H9 (cell line): Measurements from ENCODE around the gene MAP2K2. TPM values are rescaled to one million over a fixed set of nuclear protein-coding genes. Genes with fewer than 3 reads are reported as not detected.

Source experiments
- DNase-seq: peaks from one replicate; pipeline ENCODE4 v3.0.0-alpha.2; 2017
- H2AFZ ChIP-seq: one replicate; pipeline ENCODE4 v1.6.1; 2013; ENCODE audit warnings: mild to moderate bottlenecking, low read length, control low read depth, moderate library complexity
- H2AK5ac ChIP-seq: 2 replicates; pipeline ENCODE4 v1.6.1; 2013; ENCODE audit warnings: low read length, control low read depth, mixed read lengths; ENCODE audit not compliant: insufficient read length
- H2BK120ac ChIP-seq: one replicate; pipeline ENCODE4 v1.6.1; 2013; ENCODE audit warnings: low read depth, mild to moderate bottlenecking, low read length, control low read depth, inconsistent platforms; ENCODE audit not compliant: poor library complexity, severe bottlenecking
- H2BK12ac ChIP-seq: 2 replicates; pipeline ENCODE4 v1.6.1; 2013; ENCODE audit warnings: low read length, control low read depth, mixed read lengths, low read depth; ENCODE audit not compliant: insufficient read length
- H2BK15ac ChIP-seq: 2 replicates; pipeline ENCODE4 v1.6.1; 2013; ENCODE audit warnings: low read depth, low read length, control low read depth
- H2BK20ac ChIP-seq: one replicate; pipeline ENCODE4 v1.6.1; 2013; ENCODE audit warnings: low read depth, mild to moderate bottlenecking, low read length, control low read depth, inconsistent platforms; ENCODE audit not compliant: poor library complexity, severe bottlenecking
- H2BK5ac ChIP-seq: 2 replicates; pipeline ENCODE4 v1.6.1; 2013; ENCODE audit warnings: low read length, control low read depth, mixed read lengths; ENCODE audit not compliant: insufficient read length
- H3K14ac ChIP-seq: 2 replicates; pipeline ENCODE4 v1.6.1; 2013; ENCODE audit warnings: low read length, control low read depth; ENCODE audit not compliant: insufficient read depth
- H3K18ac ChIP-seq: 2 replicates; pipeline ENCODE4 v1.6.1; 2013; ENCODE audit warnings: low read depth, mild to moderate bottlenecking, mixed read lengths, low read length, control low read depth; ENCODE audit not compliant: insufficient read length
- H3K23ac ChIP-seq: 2 replicates; pipeline ENCODE4 v1.6.1; 2013; ENCODE audit warnings: low read length, control low read depth, mixed read lengths, low read depth; ENCODE audit not compliant: insufficient read length
- H3K23me2 ChIP-seq: 2 replicates; pipeline ENCODE4 v1.6.1; 2013; ENCODE audit warnings: low read depth, mild to moderate bottlenecking, mixed read lengths, low read length, control low read depth; ENCODE audit not compliant: insufficient read length, poor library complexity, severe bottlenecking
- H3K27ac ChIP-seq: 2 replicates; pipeline ENCODE4 v1.5.1; 2013; ENCODE audit warnings: low read length, control low read depth, mixed read lengths, low read depth; ENCODE audit not compliant: insufficient read length
- H3K27me3 ChIP-seq: 2 replicates; pipeline ENCODE4 v1.6.1; 2013; ENCODE audit warnings: low read length, control low read depth, inconsistent platforms; ENCODE audit not compliant: insufficient read depth
- H3K4ac ChIP-seq: 2 replicates; pipeline ENCODE4 v1.6.1; 2013; ENCODE audit warnings: low read depth, mild to moderate bottlenecking, control low read depth, inconsistent platforms, low read length, moderate library complexity
- H3K4me1 ChIP-seq: 2 replicates; pipeline ENCODE4 v1.6.1; 2013; ENCODE audit warnings: low read length, control low read depth, inconsistent platforms; ENCODE audit not compliant: insufficient read depth
- H3K4me2 ChIP-seq: 2 replicates; pipeline ENCODE4 v1.6.1; 2013; ENCODE audit warnings: low read length, control low read depth, mixed read lengths; ENCODE audit not compliant: insufficient read length, insufficient read depth
- H3K56ac ChIP-seq: 2 replicates; pipeline ENCODE4 v1.6.1; 2013; ENCODE audit warnings: low read depth, mild to moderate bottlenecking, mixed read lengths, low read length, control low read depth; ENCODE audit not compliant: insufficient read length
- H3K79me1 ChIP-seq: 2 replicates; pipeline ENCODE4 v1.6.1; 2013; ENCODE audit warnings: low read depth, mild to moderate bottlenecking, moderate library complexity, low read length, control low read depth, inconsistent platforms; ENCODE audit not compliant: insufficient read depth, poor library complexity, severe bottlenecking
- H3K79me2 ChIP-seq: 2 replicates; pipeline ENCODE4 v1.6.1; 2013; ENCODE audit warnings: low read length, control low read depth, inconsistent platforms; ENCODE audit not compliant: insufficient read depth
- H3K9ac ChIP-seq: 2 replicates; pipeline ENCODE4 v1.6.1; 2013; ENCODE audit warnings: low read length, control low read depth, mixed read lengths; ENCODE audit not compliant: insufficient read length; ENCODE audit errors: extremely low read depth
- H3K9me3 ChIP-seq: one replicate; pipeline ENCODE4 v1.6.1; 2013; ENCODE audit warnings: low read depth, low read length, inconsistent platforms; ENCODE audit not compliant: control insufficient read depth
- H3T11ph ChIP-seq: one replicate; pipeline ENCODE4 v1.6.1; 2013; ENCODE audit warnings: mild to moderate bottlenecking, low read length, control low read depth, inconsistent platforms
- H4K20me1 ChIP-seq: one replicate; pipeline ENCODE4 v1.6.1; 2013; ENCODE audit not compliant: control insufficient read depth, insufficient read length, insufficient read depth
- H4K5ac ChIP-seq: 2 replicates; pipeline ENCODE4 v1.6.1; 2013; ENCODE audit warnings: low read depth, mild to moderate bottlenecking, mixed read lengths, low read length, control low read depth; ENCODE audit not compliant: insufficient read length
- H4K8ac ChIP-seq: replicated peaks from 2 replicates; pipeline ENCODE4 v1.6.1; 2013; ENCODE audit warnings: low read length, control low read depth, mixed read lengths, low read depth; ENCODE audit not compliant: insufficient read length
- H4K91ac ChIP-seq: 2 replicates; pipeline ENCODE4 v1.6.1; 2013; ENCODE audit warnings: low read depth, mild to moderate bottlenecking, moderate library complexity, mixed read lengths, low read length, control low read depth; ENCODE audit not compliant: insufficient read length
- H3K27ac Mint-ChIP-seq, 3 experiments: 2 replicates in 2 of 3; 3 replicates in 1 of 3; pipeline ENCODE4 v1.8.0; 2020 to 2021; ENCODE audit warnings: mixed read lengths in 3 of 3, mild to moderate bottlenecking in 1 of 3, moderate library complexity in 1 of 3
- H3K27me3 Mint-ChIP-seq: 2 replicates; pipeline ENCODE4 v1.8.0; 2021; ENCODE audit warnings: low read depth, mild to moderate bottlenecking, moderate library complexity, mixed read lengths
- H3K36me3 Mint-ChIP-seq, 3 experiments: 2 replicates in 2 of 3; 3 replicates in 1 of 3; pipeline ENCODE4 v1.8.0; 2020 to 2021; ENCODE audit warnings: low read depth in 3 of 3, mixed read lengths in 3 of 3; ENCODE audit not compliant: insufficient read depth in 1 of 3
- H3K4me1 Mint-ChIP-seq, 2 experiments: 2 replicates each; pipeline ENCODE4 v1.8.0; 2020; ENCODE audit warnings: mixed read lengths in 2 of 2
- H3K4me3 Mint-ChIP-seq, 2 experiments: 2 replicates in 1 of 2; 3 replicates in 1 of 2; pipeline ENCODE4 v1.8.0; 2020 to 2021; ENCODE audit warnings: mild to moderate bottlenecking in 2 of 2, mixed read lengths in 2 of 2, moderate library complexity in 1 of 2
- H3K9me3 Mint-ChIP-seq, 2 experiments: 2 replicates in 1 of 2; 3 replicates in 1 of 2; pipeline ENCODE4 v1.8.0; 2020; ENCODE audit warnings: mild to moderate bottlenecking in 2 of 2, mixed read lengths in 2 of 2, moderate library complexity in 1 of 2
- CTCF ChIP-seq: fragments of 200-600 bp; sonication (generic); conservative IDR thresholded peaks from 3 replicates; pipeline ENCODE4 v1.8.0; 2021; ENCODE audit warnings: antibody characterized with exemption, mild to moderate bottlenecking
- WGBS: extraction: QIAGEN DNeasy Blood & Tissue Kit; methylation state at CpG from one replicate; pipeline ENCODE4 v1.1.7; 2013; ENCODE audit warnings: missing lambda C conversion rate, low lambda C conversion rate, mixed read lengths; ENCODE audit not compliant: insufficient read length; ENCODE audit errors: extremely low coverage; 5-methylcytosine and 5-hydroxymethylcytosine counted together
- total RNA-seq: library from RNA; stranded (reverse); gene quantifications from 2 replicates; pipeline ENCODE4 v1.2.1, GENCODE V29; 2021

Gene MAP2K2
- total RNA-seq, 1 experiment from 2014 or later, result 167 TPM

- Histone ChIP-seq H2BK20ac (no peak overlapping the region), H4K5ac (no peak overlapping the region), H2BK5ac (no peak overlapping the region), H3K56ac (no peak overlapping the region), H3K27ac (no peak overlapping the region), H3K18ac (no peak overlapping the region), H3K14ac (no peak overlapping the region), H4K8ac (no peak overlapping the region), H3K4ac (no peak overlapping the region), H3K23ac (no peak overlapping the region), H2AK5ac (no peak overlapping the region), H2BK15ac (no peak overlapping the region), H3K79me2 (peaks cover 10% of the 10 kb centered on the region; the same call in 1 of the 2 replicates), H2BK120ac (no peak overlapping the region), H3T11ph (no peak overlapping the region), H2AFZ (no peak overlapping the region), H3K79me1 (peaks cover 7% of the 10 kb centered on the region), H3K4me2 (peak overlapping the region; percentile 54), H3K27me3 (no peaks in the 10 kb centered on the region), H3K9ac (no peak overlapping the region), H3K23me2 (peaks cover 11% of the 10 kb centered on the region), H3K4me1 (peaks cover 2% of the 10 kb centered on the region; the same call in 1 of the 2 replicates), H4K91ac (no peak overlapping the region), H2BK12ac (no peak overlapping the region), H3K9me3 (no peaks in the 10 kb centered on the region), H4K20me1 (no peaks in the 10 kb centered on the region)
- no peak for DNase-seq
- H3K4me3 Mint-ChIP-seq, result peak overlapping the region; percentile 68 to 79
- WGBS, result no CpG with 5 or more reads among the region's 8 CpGs
- H3K36me3 Mint-ChIP-seq, result peaks cover 2 to 10% (median 8%) of the 10 kb centered on the region in 3 experiments; a peak in 5 of 7 replicates
- H3K4me1 Mint-ChIP-seq, result peaks cover 12 to 14% of the 10 kb centered on the region in 2 experiments
- peaks cover 3% of the 10 kb centered on the region; the same call in 1 of the 2 replicates for H3K27me3 Mint-ChIP-seq
- H3K27ac Mint-ChIP-seq, result peak overlapping the region in 1 of 3 experiments; percentile 28; a peak in 1 of 7 replicates
- no peaks in the 10 kb centered on the region; a peak in 2 of 5 replicates for H3K9me3 Mint-ChIP-seq
- no peak for TF ChIP-seq CTCF
These were observed 716 bp upstream of the MAP2K2 start for GRCh38 chr19:4124638-4125037.
